Measurements from ENCODE around the gene SEC22C.

SEC22C gene

DNA sequence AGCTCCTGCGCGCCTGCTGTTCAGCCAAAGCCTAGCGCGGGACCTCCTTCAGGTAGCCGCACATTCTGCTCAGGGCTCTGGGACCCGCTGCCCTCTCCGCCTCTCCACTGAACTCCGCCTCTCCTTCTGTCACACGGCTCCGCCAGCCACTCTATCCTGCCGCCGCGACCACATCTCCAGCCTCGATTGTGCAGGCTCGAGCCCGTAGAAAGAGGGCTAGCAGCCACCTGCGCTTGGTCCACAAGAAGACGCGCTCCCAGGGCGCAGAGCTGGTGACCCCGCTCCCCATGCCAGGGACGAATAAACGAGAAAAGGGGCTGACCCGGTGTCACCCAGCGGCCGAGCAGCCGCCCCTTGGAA is 80.5 kb downstream of the SEC22C start:
- no peaks in the 10 kb centered on the region for H3K79me2 ChIP-seq (ENCODE audit: insufficient read depth, low read depth)
- TF ChIP-seq, protein P1, sequence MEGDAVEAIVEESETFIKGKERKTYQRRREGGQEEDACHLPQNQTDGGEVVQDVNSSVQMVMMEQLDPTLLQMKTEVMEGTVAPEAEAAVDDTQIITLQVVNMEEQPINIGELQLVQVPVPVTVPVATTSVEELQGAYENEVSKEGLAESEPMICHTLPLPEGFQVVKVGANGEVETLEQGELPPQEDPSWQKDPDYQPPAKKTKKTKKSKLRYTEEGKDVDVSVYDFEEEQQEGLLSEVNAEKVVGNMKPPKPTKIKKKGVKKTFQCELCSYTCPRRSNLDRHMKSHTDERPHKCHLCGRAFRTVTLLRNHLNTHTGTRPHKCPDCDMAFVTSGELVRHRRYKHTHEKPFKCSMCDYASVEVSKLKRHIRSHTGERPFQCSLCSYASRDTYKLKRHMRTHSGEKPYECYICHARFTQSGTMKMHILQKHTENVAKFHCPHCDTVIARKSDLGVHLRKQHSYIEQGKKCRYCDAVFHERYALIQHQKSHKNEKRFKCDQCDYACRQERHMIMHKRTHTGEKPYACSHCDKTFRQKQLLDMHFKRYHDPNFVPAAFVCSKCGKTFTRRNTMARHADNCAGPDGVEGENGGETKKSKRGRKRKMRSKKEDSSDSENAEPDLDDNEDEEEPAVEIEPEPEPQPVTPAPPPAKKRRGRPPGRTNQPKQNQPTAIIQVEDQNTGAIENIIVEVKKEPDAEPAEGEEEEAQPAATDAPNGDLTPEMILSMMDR (conservative IDR thresholded peaks at IDR 0.05; ENCODE audit: low read depth, low read length), result no peak
- no peak overlapping the region for H3K9ac ChIP-seq
- H3K27me3 ChIP-seq (ENCODE audit: insufficient read depth, low read depth), result no peaks in the 10 kb centered on the region
- H3K27ac ChIP-seq, result no peak overlapping the region
- no peaks in the 10 kb centered on the region for H3K36me3 ChIP-seq (ENCODE audit: insufficient read depth)
- no peak overlapping the region for H3K4me3 ChIP-seq (IDR thresholded peaks at IDR 0.05; ENCODE audit: insufficient read depth, low read depth, low read length)
- no peak overlapping the region for H3K4me2 ChIP-seq
- H2AFZ ChIP-seq (ENCODE audit: low read depth), result no peak overlapping the region
- H3K4me1 ChIP-seq (ENCODE audit: low read depth, poor library complexity, severe bottlenecking), result no peaks in the 10 kb centered on the region
- no peaks in the 10 kb centered on the region for H4K20me1 ChIP-seq (ENCODE audit: insufficient read depth)

DNA sequence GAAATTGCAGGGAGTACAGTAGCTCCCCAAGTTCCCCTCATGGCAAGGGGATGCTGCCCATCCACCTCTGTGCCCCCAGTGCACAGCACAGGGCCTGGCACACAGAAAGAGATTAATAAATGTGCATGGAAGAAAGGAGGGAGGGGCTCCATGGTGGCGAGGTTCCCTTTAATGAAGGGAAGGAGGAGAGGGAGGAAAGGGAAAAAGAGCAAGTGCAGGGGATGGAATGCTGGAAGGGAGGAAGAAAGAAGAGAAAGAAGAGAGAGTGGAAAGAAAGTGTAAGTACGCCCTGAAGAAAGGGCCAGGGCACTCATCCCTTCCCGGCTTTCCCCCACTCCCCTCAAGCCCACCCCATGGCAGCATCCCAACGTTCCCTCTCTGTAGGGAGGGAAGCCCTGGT is 80.9 kb downstream of the SEC22C start:
- no peak overlapping the region for H3K4me3 ChIP-seq (IDR thresholded peaks at IDR 0.05; ENCODE audit: insufficient read depth, low read depth, low read length)
- no peaks in the 10 kb centered on the region for H3K4me1 ChIP-seq (ENCODE audit: low read depth, poor library complexity, severe bottlenecking)
- H4K20me1 ChIP-seq (ENCODE audit: insufficient read depth), result no peaks in the 10 kb centered on the region
- H3K27me3 ChIP-seq (ENCODE audit: insufficient read depth, low read depth), result no peaks in the 10 kb centered on the region
- H3K79me2 ChIP-seq (ENCODE audit: insufficient read depth, low read depth), result no peaks in the 10 kb centered on the region
- H2AFZ ChIP-seq (ENCODE audit: low read depth), result no peak overlapping the region
- no peak overlapping the region for H3K9ac ChIP-seq
- H3K4me2 ChIP-seq, result no peak overlapping the region
- TF ChIP-seq, protein P1 (conservative IDR thresholded peaks at IDR 0.05; ENCODE audit: low read depth, low read length), result no peak
- no peak overlapping the region for H3K27ac ChIP-seq
- no peaks in the 10 kb centered on the region for H3K36me3 ChIP-seq (ENCODE audit: insufficient read depth)

DNA sequence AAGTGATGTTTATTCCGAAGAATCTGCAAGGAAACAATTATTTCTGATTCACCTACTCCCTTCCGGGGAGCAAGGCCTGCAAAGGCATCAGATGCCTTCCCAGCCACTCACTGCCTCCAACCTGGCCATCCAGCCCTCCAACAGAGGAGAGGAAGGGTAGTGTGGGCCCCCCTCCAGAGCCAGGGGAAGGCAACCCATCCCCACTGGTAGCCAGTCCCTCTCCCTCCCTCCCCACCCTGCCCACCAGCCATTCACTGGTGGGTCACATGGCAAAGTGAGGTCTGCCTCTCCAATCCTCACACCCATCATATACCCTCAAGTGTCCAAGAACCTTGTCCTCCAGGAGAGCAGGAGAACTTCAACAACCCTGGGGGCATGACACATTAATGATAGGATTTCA is 81.7 kb downstream of the SEC22C start:
- TF ChIP-seq, protein P1 (conservative IDR thresholded peaks at IDR 0.05; ENCODE audit: low read depth, low read length), result no peak
- H3K4me2 ChIP-seq, result no peak overlapping the region
- no peak overlapping the region for H3K4me3 ChIP-seq (IDR thresholded peaks at IDR 0.05; ENCODE audit: insufficient read depth, low read depth, low read length)
- H3K4me1 ChIP-seq (ENCODE audit: low read depth, poor library complexity, severe bottlenecking), result no peaks in the 10 kb centered on the region
- H3K27ac ChIP-seq, result no peak overlapping the region
- no peak overlapping the region for H3K9ac ChIP-seq
- no peaks in the 10 kb centered on the region for H4K20me1 ChIP-seq (ENCODE audit: insufficient read depth)
- no peaks in the 10 kb centered on the region for H3K27me3 ChIP-seq (ENCODE audit: insufficient read depth, low read depth)
- no peaks in the 10 kb centered on the region for H3K36me3 ChIP-seq (ENCODE audit: insufficient read depth)
- H3K79me2 ChIP-seq (ENCODE audit: insufficient read depth, low read depth), result no peaks in the 10 kb centered on the region
- no peak overlapping the region for H2AFZ ChIP-seq (ENCODE audit: low read depth)

DNA sequence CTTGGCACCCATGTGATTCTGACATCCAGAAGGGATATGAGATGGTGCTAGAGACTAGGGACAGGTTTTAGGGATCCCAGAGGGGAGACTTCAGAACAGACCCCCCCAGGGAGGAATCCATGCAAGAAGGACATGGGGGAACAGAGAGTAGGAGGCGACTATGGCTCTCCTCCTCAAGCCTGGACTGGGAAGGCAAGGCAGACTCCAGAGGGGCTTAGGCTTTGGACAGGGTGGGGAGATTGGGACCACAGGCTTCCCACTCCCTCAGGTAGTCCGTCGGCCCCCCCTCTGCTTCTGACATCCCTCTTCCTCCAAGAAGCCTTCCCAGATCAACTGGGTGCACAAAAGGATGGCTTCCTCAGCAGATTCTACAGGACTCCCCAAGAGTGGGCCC is 82.3 kb downstream of the SEC22C start:
- Histone ChIP-seq H3K4me2 (no peak overlapping the region), H3K27me3 (ENCODE audit: insufficient read depth, low read depth) (no peaks in the 10 kb centered on the region), H2AFZ (ENCODE audit: low read depth) (no peak overlapping the region), H3K9ac (no peak overlapping the region), H3K36me3 (ENCODE audit: insufficient read depth) (no peaks in the 10 kb centered on the region), H3K27ac (no peak overlapping the region), H3K79me2 (ENCODE audit: insufficient read depth, low read depth) (no peaks in the 10 kb centered on the region), H3K4me1 (ENCODE audit: low read depth, poor library complexity, severe bottlenecking) (no peaks in the 10 kb centered on the region), H4K20me1 (ENCODE audit: insufficient read depth) (no peaks in the 10 kb centered on the region), H3K4me3 (IDR thresholded peaks at IDR 0.05; ENCODE audit: insufficient read depth, low read depth, low read length) (no peak overlapping the region)
- TF ChIP-seq, protein P1 (conservative IDR thresholded peaks at IDR 0.05; ENCODE audit: low read depth, low read length), result no peak
